Measurements from ENCODE around the gene BTNL8.

Gene BTNL8

GRCh38 chr5:180898621-180899246 is at the start of gene BTNL8:
Gene BTNL8 (plus strand): TSS chr5:180899159. CDS start chr5:180899311, 152 bp downstream.
- no peak for TF ChIP-seq CTCF (IDR thresholded peaks at IDR 0.05; ENCODE audit: borderline replicate concordance, control extremely low read depth, extremely low read depth, insufficient read depth, missing control alignments)
- no peak for DNase-seq (ENCODE audit: low spot score)
- in situ Hi-C loops (cut with MboI; ENCODE audit: low sequenced_read_pairs, unreplicated experiment) = no loop called here

GRCh38 chr5:180849827-180850226 is 49.1 kb upstream of the BTNL8 start:
- no peak for TF ChIP-seq CTCF (IDR thresholded peaks at IDR 0.05; ENCODE audit: borderline replicate concordance, control extremely low read depth, extremely low read depth, insufficient read depth, missing control alignments)
- in situ Hi-C loops (cut with MboI; ENCODE audit: low sequenced_read_pairs, unreplicated experiment) = no loop called here
- DNase-seq (ENCODE audit: low spot score) = no peak

GRCh38 chr5:180850434-180851078 is 48.4 kb upstream of the BTNL8 start:
- no peak for TF ChIP-seq CTCF (IDR thresholded peaks at IDR 0.05; ENCODE audit: borderline replicate concordance, control extremely low read depth, extremely low read depth, insufficient read depth, missing control alignments)
- no peak for DNase-seq (ENCODE audit: low spot score)
- in situ Hi-C loops (cut with MboI; ENCODE audit: low sequenced_read_pairs, unreplicated experiment) = no loop called here

- no peak for DNase-seq (ENCODE audit: low spot score)
- in situ Hi-C loops (cut with MboI; ENCODE audit: low sequenced_read_pairs, unreplicated experiment) = no loop called here
- no peak for TF ChIP-seq CTCF (IDR thresholded peaks at IDR 0.05; ENCODE audit: borderline replicate concordance, control extremely low read depth, extremely low read depth, insufficient read depth, missing control alignments)
These were observed 46.5 kb upstream of the BTNL8 start for GRCh38 chr5:180852495-180852894.

- in situ Hi-C loops (cut with MboI; ENCODE audit: low sequenced_read_pairs, unreplicated experiment) = no loop called here
- no peak for TF ChIP-seq CTCF (IDR thresholded peaks at IDR 0.05; ENCODE audit: borderline replicate concordance, control extremely low read depth, extremely low read depth, insufficient read depth, missing control alignments)
- no peak for DNase-seq (ENCODE audit: low spot score)
These were observed 45.7 kb upstream of the BTNL8 start for GRCh38 chr5:180853121-180853847.

- in situ Hi-C loops (cut with MboI; ENCODE audit: low sequenced_read_pairs, unreplicated experiment) = no loop called here
- TF ChIP-seq CTCF (IDR thresholded peaks at IDR 0.05; ENCODE audit: borderline replicate concordance, control extremely low read depth, extremely low read depth, insufficient read depth, missing control alignments) = no peak
- no peak for DNase-seq (ENCODE audit: low spot score)
These were observed 45.1 kb upstream of the BTNL8 start for GRCh38 chr5:180853848-180854176.

Measured in GM13976 (cell line).